HL-60 (cell line): ENCODE results near the gene SRPX.

ENCODE experiments used
- POLR2AphosphoS5 ChIP-seq: IDR thresholded peaks from 2 replicates; pipeline ENCODE4 v1.6.1; 2012; ENCODE audit warnings: low read depth
- TF ChIP-seq, protein P1 (sequence below): IDR thresholded peaks from one replicate; pipeline ENCODE4 v1.5.1; 2011; ENCODE audit warnings: low read length, control low read depth, inconsistent platforms; ENCODE audit not compliant: insufficient read depth

DNA sequence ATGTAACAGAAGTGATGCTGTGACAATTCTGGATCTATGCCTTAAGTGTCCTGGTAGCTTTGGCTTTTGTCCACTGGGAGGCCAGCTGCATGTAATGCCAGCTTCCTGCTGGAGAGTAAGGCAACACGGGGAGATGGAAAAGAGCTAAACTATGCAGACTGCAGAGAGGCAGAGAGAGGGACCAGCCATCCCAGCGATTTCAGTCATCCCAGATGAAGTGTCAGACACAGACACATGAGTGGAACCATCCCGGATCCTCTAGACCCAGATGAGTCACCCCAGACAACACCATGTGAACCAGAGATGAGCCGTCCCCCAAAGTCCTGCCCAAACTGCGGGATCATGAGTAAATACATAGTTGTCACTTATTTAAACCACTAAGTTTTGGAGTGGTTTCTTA is 14.6 kb downstream of the SRPX start:
- TF ChIP-seq, protein P1, sequence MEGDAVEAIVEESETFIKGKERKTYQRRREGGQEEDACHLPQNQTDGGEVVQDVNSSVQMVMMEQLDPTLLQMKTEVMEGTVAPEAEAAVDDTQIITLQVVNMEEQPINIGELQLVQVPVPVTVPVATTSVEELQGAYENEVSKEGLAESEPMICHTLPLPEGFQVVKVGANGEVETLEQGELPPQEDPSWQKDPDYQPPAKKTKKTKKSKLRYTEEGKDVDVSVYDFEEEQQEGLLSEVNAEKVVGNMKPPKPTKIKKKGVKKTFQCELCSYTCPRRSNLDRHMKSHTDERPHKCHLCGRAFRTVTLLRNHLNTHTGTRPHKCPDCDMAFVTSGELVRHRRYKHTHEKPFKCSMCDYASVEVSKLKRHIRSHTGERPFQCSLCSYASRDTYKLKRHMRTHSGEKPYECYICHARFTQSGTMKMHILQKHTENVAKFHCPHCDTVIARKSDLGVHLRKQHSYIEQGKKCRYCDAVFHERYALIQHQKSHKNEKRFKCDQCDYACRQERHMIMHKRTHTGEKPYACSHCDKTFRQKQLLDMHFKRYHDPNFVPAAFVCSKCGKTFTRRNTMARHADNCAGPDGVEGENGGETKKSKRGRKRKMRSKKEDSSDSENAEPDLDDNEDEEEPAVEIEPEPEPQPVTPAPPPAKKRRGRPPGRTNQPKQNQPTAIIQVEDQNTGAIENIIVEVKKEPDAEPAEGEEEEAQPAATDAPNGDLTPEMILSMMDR = no peak
- no peak for TF ChIP-seq POLR2AphosphoS5
